Hepatocyte (in vitro differentiated cells): ENCODE measurements around the gene MBOAT2. TPM values are rescaled to one million over a fixed set of nuclear protein-coding genes. Genes with fewer than 3 reads are reported as not detected.

Experiments used
- DNase-seq: peaks from one replicate; pipeline ENCODE4 v3.0.0-alpha.2; 2016; ENCODE audit warnings: low spot score
- H2AFZ ChIP-seq: fragments of 200-600 bp; sonication (generic); 2 replicates; pipeline ENCODE4 v1.6.0; 2016; ENCODE audit warnings: antibody characterized with exemption, mild to moderate bottlenecking
- H3K27ac ChIP-seq: fragments of 200-600 bp; sonication (generic); 2 replicates; pipeline ENCODE4 v1.5.1; 2016; ENCODE audit warnings: mild to moderate bottlenecking
- H3K27me3 ChIP-seq: fragments of 200-600 bp; sonication (generic); 2 replicates; pipeline ENCODE4 v1.6.1; 2016
- H3K36me3 ChIP-seq: fragments of 200-600 bp; sonication (generic); replicated peaks from 2 replicates; pipeline ENCODE4 v1.5.1; 2016; ENCODE audit warnings: low read depth; ENCODE audit not compliant: insufficient read depth
- H3K4me1 ChIP-seq: fragments of 200-600 bp; sonication (generic); 2 replicates; pipeline ENCODE4 v1.5.1; 2016; ENCODE audit warnings: mild to moderate bottlenecking, moderate library complexity; ENCODE audit not compliant: insufficient read depth
- H3K4me2 ChIP-seq: fragments of 200-600 bp; sonication (generic); 2 replicates; pipeline ENCODE4 v1.6.0; 2016
- H3K4me3 ChIP-seq: fragments of 200-600 bp; sonication (generic); 2 replicates; pipeline ENCODE4 v1.5.1; 2016; ENCODE audit warnings: mild to moderate bottlenecking
- H3K79me2 ChIP-seq: fragments of 200-600 bp; sonication (generic); 2 replicates; pipeline ENCODE4 v1.6.0; 2017; ENCODE audit warnings: mild to moderate bottlenecking
- H3K9me2 ChIP-seq: fragments of 200-600 bp; sonication (generic); replicated peaks from 2 replicates; pipeline ENCODE4 v1.6.0; 2017; ENCODE audit warnings: mild to moderate bottlenecking; ENCODE audit not compliant: insufficient read depth
- H3K9me3 ChIP-seq: fragments of 200-600 bp; sonication (generic); 2 replicates; pipeline ENCODE4 v1.5.1; 2016; ENCODE audit warnings: low read depth, mild to moderate bottlenecking
- H4K20me1 ChIP-seq: fragments of 200-600 bp; sonication (generic); 2 replicates; pipeline ENCODE4 v1.6.0; 2016; ENCODE audit warnings: mild to moderate bottlenecking; ENCODE audit not compliant: insufficient read depth, poor library complexity, severe bottlenecking
- CTCF ChIP-seq: fragments of 200-600 bp; sonication (generic); IDR thresholded peaks from 2 replicates; pipeline ENCODE4 v1.5.1; 2016; ENCODE audit warnings: antibody characterized with exemption, mild to moderate bottlenecking; ENCODE audit not compliant: poor library complexity
- EZH2 ChIP-seq: fragments of 200-600 bp; sonication (generic); IDR thresholded peaks from 2 replicates; pipeline ENCODE4 v1.6.1; 2016; ENCODE audit warnings: antibody characterized with exemption, mild to moderate bottlenecking, borderline replicate concordance
- EZH2phosphoT487 ChIP-seq: fragments of 200-600 bp; sonication (generic); IDR thresholded peaks from one replicate; pipeline ENCODE4 v1.6.1; 2018; ENCODE audit warnings: antibody characterized with exemption, mild to moderate bottlenecking, low read depth, moderate library complexity; ENCODE audit not compliant: unreplicated experiment, severe bottlenecking
- WGBS: methylation state at CpG from one replicate; pipeline ENCODE4 v1.1.6; 2016; ENCODE audit warnings: low lambda C conversion rate; ENCODE audit errors: missing lambda C conversion rate; 5-methylcytosine and 5-hydroxymethylcytosine counted together
- polyA plus RNA-seq: library from polyadenylated mRNA; unstranded; fragments of >200 nt; fragmentation: Nextera tagmentation; extraction: Ambion mirVana; gene quantifications from 2 replicates; pipeline ENCODE4 v1.2.1, GENCODE V29; 2016
- total RNA-seq: library from RNA; depleted of rRNA; stranded (reverse); fragments of >200 nt; gene quantifications from 2 replicates; pipeline ENCODE4 v1.2.3, GENCODE V29; 2014

Gene MBOAT2
- total and polyA plus RNA-seq, 2 experiments from 2014 or later = 22.8 to 35.2 TPM

GRCh38 chr2:8999102-8999446 lies 4.4 kb downstream of the MBOAT2 start:
- 76% methylated on average over 3 of the region's 3 CpGs for WGBS
- no peaks in the 10 kb centered on the region for H4K20me1 ChIP-seq
- no peak overlapping the region for H2AFZ ChIP-seq
- H3K79me2 ChIP-seq = peaks cover 80% of the 10 kb centered on the region
- no peaks in the 10 kb centered on the region for H3K27me3 ChIP-seq
- no peak overlapping the region for H3K4me3 ChIP-seq
- no peaks in the 10 kb centered on the region for H3K9me2 ChIP-seq
- H3K4me2 ChIP-seq = no peak overlapping the region
- DNase-seq = no peak
- H3K27ac ChIP-seq = no peak overlapping the region
- H3K4me1 ChIP-seq = no peaks in the 10 kb centered on the region
- no peak for TF ChIP-seq EZH2
- no peak for TF ChIP-seq CTCF
- no peak for TF ChIP-seq EZH2phosphoT487
- no peaks in the 10 kb centered on the region for H3K9me3 ChIP-seq
- H3K36me3 ChIP-seq = no peaks in the 10 kb centered on the region

GRCh38 chr2:8998418-8999101 lies 4.9 kb downstream of the MBOAT2 start:
- H3K4me1 ChIP-seq = no peaks in the 10 kb centered on the region
- no peaks in the 10 kb centered on the region for H4K20me1 ChIP-seq
- DNase-seq = no peak
- H3K27ac ChIP-seq = no peak overlapping the region
- no peaks in the 10 kb centered on the region for H3K36me3 ChIP-seq
- TF ChIP-seq EZH2 = no peak
- WGBS = 92% methylated on average over 9 of the region's 9 CpGs
- no peaks in the 10 kb centered on the region for H3K27me3 ChIP-seq
- no peak overlapping the region for H3K4me2 ChIP-seq
- peaks cover 85% of the 10 kb centered on the region for H3K79me2 ChIP-seq
- H3K9me2 ChIP-seq = no peaks in the 10 kb centered on the region
- H3K9me3 ChIP-seq = no peaks in the 10 kb centered on the region
- H3K4me3 ChIP-seq = no peak overlapping the region
- no peak overlapping the region for H2AFZ ChIP-seq

GRCh38 chr2:8997631-8998030 lies 5.9 kb downstream of the MBOAT2 start:
- H4K20me1 ChIP-seq = no peaks in the 10 kb centered on the region
- WGBS = 91% methylated on average over 2 of the region's 2 CpGs
- no peak overlapping the region for H3K27ac ChIP-seq

GRCh38 chr2:8997108-8997507 lies 6.4 kb downstream of the MBOAT2 start:
- Histone ChIP-seq H3K79me2 (peaks cover 91% of the 10 kb centered on the region), H3K4me2 (no peak overlapping the region), H3K27ac (no peak overlapping the region), H3K36me3 (no peaks in the 10 kb centered on the region), H2AFZ (no peak overlapping the region), H3K4me1 (no peaks in the 10 kb centered on the region), H3K4me3 (no peak overlapping the region), H4K20me1 (no peaks in the 10 kb centered on the region), H3K9me2 (no peaks in the 10 kb centered on the region), H3K27me3 (no peaks in the 10 kb centered on the region), H3K9me3 (no peaks in the 10 kb centered on the region)
- no peak for TF ChIP-seq EZH2phosphoT487
- TF ChIP-seq EZH2 = no peak
- DNase-seq = no peak
- 88% methylated on average over 5 of the region's 5 CpGs for WGBS

More at GRCh38 chr2:8997631-8998030, 5.9 kb downstream of the MBOAT2 start:
- peaks cover 91% of the 10 kb centered on the region for H3K79me2 ChIP-seq
- H3K9me3 ChIP-seq = no peaks in the 10 kb centered on the region
- no peak overlapping the region for H3K4me2 ChIP-seq
- H2AFZ ChIP-seq = no peak overlapping the region
- H3K4me1 ChIP-seq = no peaks in the 10 kb centered on the region
- H3K27me3 ChIP-seq = no peaks in the 10 kb centered on the region
- DNase-seq = no peak
- no peak for TF ChIP-seq CTCF
- no peak for TF ChIP-seq EZH2
- no peak for TF ChIP-seq EZH2phosphoT487
- H3K4me3 ChIP-seq = no peak overlapping the region
- no peaks in the 10 kb centered on the region for H3K36me3 ChIP-seq
- H3K9me2 ChIP-seq = no peaks in the 10 kb centered on the region
